SH-SY5Y (cell line): Measurements from ENCODE around the gene PDZRN4.

Experiments used
- GATA2 ChIP-seq: IDR thresholded peaks from 2 replicates; pipeline ENCODE4 v1.6.1; 2011; ENCODE audit warnings: mild to moderate bottlenecking, low read depth, low read length
- GATA3 ChIP-seq: IDR thresholded peaks from 2 replicates; pipeline ENCODE4 v1.6.1; 2011; ENCODE audit warnings: low read depth, mild to moderate bottlenecking, low read length, moderate library complexity

DNA sequence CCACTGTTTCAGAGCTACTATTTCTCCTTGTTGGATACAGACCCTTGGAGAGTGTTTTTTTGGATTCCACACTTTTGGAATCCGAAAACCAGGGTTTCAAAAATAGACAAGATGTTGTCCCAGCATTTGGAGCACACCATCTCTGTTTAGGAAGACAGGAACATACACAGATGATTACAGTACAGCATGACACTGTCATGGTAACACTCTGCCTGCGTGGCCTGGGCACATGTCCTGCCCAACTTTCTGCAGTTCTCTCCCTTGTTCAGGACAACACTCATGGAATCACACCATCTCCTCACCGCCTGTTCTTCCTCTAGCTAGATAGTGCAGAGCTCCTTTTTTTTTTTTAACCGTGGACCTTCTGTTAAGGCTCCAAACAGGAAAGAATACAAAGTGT lies 369.2 kb downstream of the PDZRN4 start:
- TF ChIP-seq GATA2 (no peak), GATA3 (no peak)
